Hepatocyte (in vitro differentiated cells): ENCODE measurements around the gene DNAJC5. TPM values are rescaled to one million over a fixed set of nuclear protein-coding genes. Genes with fewer than 3 reads are reported as not detected.

Experiments used
- DNase-seq: peaks from one replicate; pipeline ENCODE4 v3.0.0-alpha.2; 2016; ENCODE audit warnings: low spot score
- H2AFZ ChIP-seq: fragments of 200-600 bp; sonication (generic); 2 replicates; pipeline ENCODE4 v1.6.0; 2016; ENCODE audit warnings: antibody characterized with exemption, mild to moderate bottlenecking
- H3K27ac ChIP-seq: fragments of 200-600 bp; sonication (generic); 2 replicates; pipeline ENCODE4 v1.5.1; 2016; ENCODE audit warnings: mild to moderate bottlenecking
- H3K27me3 ChIP-seq: fragments of 200-600 bp; sonication (generic); 2 replicates; pipeline ENCODE4 v1.6.1; 2016
- H3K36me3 ChIP-seq: fragments of 200-600 bp; sonication (generic); replicated peaks from 2 replicates; pipeline ENCODE4 v1.5.1; 2016; ENCODE audit warnings: low read depth; ENCODE audit not compliant: insufficient read depth
- H3K4me1 ChIP-seq: fragments of 200-600 bp; sonication (generic); 2 replicates; pipeline ENCODE4 v1.5.1; 2016; ENCODE audit warnings: mild to moderate bottlenecking, moderate library complexity; ENCODE audit not compliant: insufficient read depth
- H3K4me2 ChIP-seq: fragments of 200-600 bp; sonication (generic); 2 replicates; pipeline ENCODE4 v1.6.0; 2016
- H3K4me3 ChIP-seq: fragments of 200-600 bp; sonication (generic); 2 replicates; pipeline ENCODE4 v1.5.1; 2016; ENCODE audit warnings: mild to moderate bottlenecking
- H3K79me2 ChIP-seq: fragments of 200-600 bp; sonication (generic); 2 replicates; pipeline ENCODE4 v1.6.0; 2017; ENCODE audit warnings: mild to moderate bottlenecking
- H3K9me2 ChIP-seq: fragments of 200-600 bp; sonication (generic); replicated peaks from 2 replicates; pipeline ENCODE4 v1.6.0; 2017; ENCODE audit warnings: mild to moderate bottlenecking; ENCODE audit not compliant: insufficient read depth
- H3K9me3 ChIP-seq: fragments of 200-600 bp; sonication (generic); 2 replicates; pipeline ENCODE4 v1.5.1; 2016; ENCODE audit warnings: low read depth, mild to moderate bottlenecking
- H4K20me1 ChIP-seq: fragments of 200-600 bp; sonication (generic); 2 replicates; pipeline ENCODE4 v1.6.0; 2016; ENCODE audit warnings: mild to moderate bottlenecking; ENCODE audit not compliant: insufficient read depth, poor library complexity, severe bottlenecking
- EZH2 ChIP-seq: fragments of 200-600 bp; sonication (generic); IDR thresholded peaks from 2 replicates; pipeline ENCODE4 v1.6.1; 2016; ENCODE audit warnings: antibody characterized with exemption, mild to moderate bottlenecking, borderline replicate concordance
- EZH2phosphoT487 ChIP-seq: fragments of 200-600 bp; sonication (generic); IDR thresholded peaks from one replicate; pipeline ENCODE4 v1.6.1; 2018; ENCODE audit warnings: antibody characterized with exemption, mild to moderate bottlenecking, low read depth, moderate library complexity; ENCODE audit not compliant: unreplicated experiment, severe bottlenecking
- WGBS: methylation state at CpG from one replicate; pipeline ENCODE4 v1.1.6; 2016; ENCODE audit warnings: low lambda C conversion rate; ENCODE audit errors: missing lambda C conversion rate; 5-methylcytosine and 5-hydroxymethylcytosine counted together
- polyA plus RNA-seq: library from polyadenylated mRNA; unstranded; fragments of >200 nt; fragmentation: Nextera tagmentation; extraction: Ambion mirVana; gene quantifications from 2 replicates; pipeline ENCODE4 v1.2.1, GENCODE V29; 2016
- total RNA-seq: library from RNA; depleted of rRNA; stranded (reverse); fragments of >200 nt; gene quantifications from 2 replicates; pipeline ENCODE4 v1.2.3, GENCODE V29; 2014
- TF ChIP-seq, protein P1 (sequence below): fragments of 200-600 bp; sonication (generic); IDR thresholded peaks from 2 replicates; pipeline ENCODE4 v1.5.1; 2016; ENCODE audit warnings: antibody characterized with exemption, mild to moderate bottlenecking; ENCODE audit not compliant: poor library complexity

DNAJC5 gene
- total and polyA plus RNA-seq, 2 experiments from 2014 or later, result 10.2 to 39.6 TPM

DNA sequence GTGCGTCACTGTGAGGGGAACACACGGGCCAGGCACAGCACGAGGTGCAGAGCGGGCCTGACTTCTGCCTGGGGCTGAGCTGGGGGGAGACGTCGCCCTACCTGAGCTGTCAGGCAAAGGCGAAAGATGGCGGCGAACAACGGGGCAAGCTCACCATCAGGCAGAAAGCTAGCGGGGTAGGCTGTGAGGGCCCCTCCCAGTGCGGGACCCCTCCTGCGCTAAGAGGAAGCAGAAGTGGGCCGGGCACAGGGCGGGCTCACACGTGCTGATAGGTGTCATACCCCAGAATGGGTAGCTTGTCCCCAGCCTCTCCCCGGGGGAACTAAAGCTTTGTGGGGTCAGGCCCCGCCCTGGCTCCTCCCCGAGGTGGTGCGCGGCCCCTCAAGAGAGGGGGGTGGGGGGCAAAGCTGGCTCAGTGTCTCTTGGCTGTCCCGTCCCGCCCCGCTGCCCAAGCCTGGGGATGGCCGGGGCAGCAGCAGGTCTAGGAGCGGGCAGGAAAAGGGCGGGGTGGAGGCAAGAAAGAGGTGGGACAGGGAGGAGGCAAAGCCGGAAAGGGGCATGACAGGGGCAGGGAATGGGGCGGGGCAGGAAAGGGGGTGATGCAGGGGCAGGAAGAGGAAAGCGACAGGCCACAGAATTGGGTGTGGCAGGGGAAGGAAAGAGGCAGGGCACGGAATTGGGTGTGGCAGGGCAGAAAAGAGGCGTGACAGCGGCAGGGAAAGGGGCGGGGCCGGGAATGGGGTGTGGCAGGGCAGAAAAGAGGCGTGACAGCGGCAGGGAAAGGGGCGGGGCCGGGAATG is 46.6 kb downstream of the DNAJC5 start:
- Histone ChIP-seq H3K4me2 (no peak overlapping the region), H4K20me1 (peaks cover 29% of the 10 kb centered on the region), H3K27ac (no peak overlapping the region)

DNA sequence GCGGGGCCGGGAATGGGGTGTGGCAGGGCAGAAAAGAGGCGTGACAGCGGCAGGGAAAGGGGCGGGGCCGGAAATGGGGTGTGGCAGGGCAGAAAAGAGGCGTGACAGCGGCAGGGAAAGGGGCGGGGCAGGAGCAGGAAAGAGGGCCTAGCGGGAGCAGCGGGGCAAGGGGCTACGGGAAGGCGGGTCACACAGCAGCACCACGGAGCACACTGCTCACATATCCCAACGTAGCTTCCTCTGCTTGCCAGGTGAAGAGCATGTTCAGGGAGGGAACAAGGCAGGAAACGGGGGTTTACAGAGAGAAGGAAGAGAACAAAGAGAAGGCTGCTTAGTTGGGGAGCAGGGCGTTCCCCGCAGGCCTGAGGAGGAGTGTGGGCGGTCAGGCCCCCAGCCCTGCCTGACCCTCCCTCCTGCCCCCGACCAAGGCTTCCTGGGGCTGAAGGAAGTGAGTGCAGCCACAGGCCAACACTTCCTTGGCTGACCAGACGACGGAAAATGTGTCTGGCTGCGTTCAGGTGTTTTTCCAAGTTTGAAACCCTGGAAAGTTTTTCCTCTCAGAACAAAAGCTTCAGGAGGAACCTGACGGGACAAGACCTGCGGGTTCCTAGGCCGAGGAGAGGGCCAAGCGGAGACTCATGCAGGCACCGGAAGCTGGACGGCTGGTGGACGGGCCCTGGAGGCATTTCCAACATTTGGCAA is 47.5 kb downstream of the DNAJC5 start:
- no peaks in the 10 kb centered on the region for H3K36me3 ChIP-seq
- H3K4me1 ChIP-seq, result no peaks in the 10 kb centered on the region
- H2AFZ ChIP-seq, result no peak overlapping the region
- H3K79me2 ChIP-seq, result peaks cover 38% of the 10 kb centered on the region
- no peak overlapping the region for H3K4me2 ChIP-seq
- no peak overlapping the region for H3K27ac ChIP-seq
- H3K9me3 ChIP-seq, result no peaks in the 10 kb centered on the region
- peaks cover 38% of the 10 kb centered on the region for H4K20me1 ChIP-seq
- H3K4me3 ChIP-seq, result no peak overlapping the region
- 85% methylated on average over 21 of the region's 30 CpGs for WGBS
- no peak for DNase-seq
- no peaks in the 10 kb centered on the region for H3K9me2 ChIP-seq
- H3K27me3 ChIP-seq, result no peaks in the 10 kb centered on the region
- TF ChIP-seq, protein P1, sequence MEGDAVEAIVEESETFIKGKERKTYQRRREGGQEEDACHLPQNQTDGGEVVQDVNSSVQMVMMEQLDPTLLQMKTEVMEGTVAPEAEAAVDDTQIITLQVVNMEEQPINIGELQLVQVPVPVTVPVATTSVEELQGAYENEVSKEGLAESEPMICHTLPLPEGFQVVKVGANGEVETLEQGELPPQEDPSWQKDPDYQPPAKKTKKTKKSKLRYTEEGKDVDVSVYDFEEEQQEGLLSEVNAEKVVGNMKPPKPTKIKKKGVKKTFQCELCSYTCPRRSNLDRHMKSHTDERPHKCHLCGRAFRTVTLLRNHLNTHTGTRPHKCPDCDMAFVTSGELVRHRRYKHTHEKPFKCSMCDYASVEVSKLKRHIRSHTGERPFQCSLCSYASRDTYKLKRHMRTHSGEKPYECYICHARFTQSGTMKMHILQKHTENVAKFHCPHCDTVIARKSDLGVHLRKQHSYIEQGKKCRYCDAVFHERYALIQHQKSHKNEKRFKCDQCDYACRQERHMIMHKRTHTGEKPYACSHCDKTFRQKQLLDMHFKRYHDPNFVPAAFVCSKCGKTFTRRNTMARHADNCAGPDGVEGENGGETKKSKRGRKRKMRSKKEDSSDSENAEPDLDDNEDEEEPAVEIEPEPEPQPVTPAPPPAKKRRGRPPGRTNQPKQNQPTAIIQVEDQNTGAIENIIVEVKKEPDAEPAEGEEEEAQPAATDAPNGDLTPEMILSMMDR, result no peak
- TF ChIP-seq EZH2, result no peak
- TF ChIP-seq EZH2phosphoT487, result no peak

More for the DNA sequence above, 46.6 kb downstream of the DNAJC5 start:
- Histone ChIP-seq H3K9me3 (no peaks in the 10 kb centered on the region), H2AFZ (no peak overlapping the region), H3K9me2 (no peaks in the 10 kb centered on the region), H3K27me3 (no peaks in the 10 kb centered on the region), H3K79me2 (peaks cover 29% of the 10 kb centered on the region), H3K4me1 (no peaks in the 10 kb centered on the region), H3K4me3 (no peak overlapping the region), H3K36me3 (no peaks in the 10 kb centered on the region)
- no peak for DNase-seq
- TF ChIP-seq EZH2, result no peak
- TF ChIP-seq, protein P1, result no peak
- TF ChIP-seq EZH2phosphoT487, result no peak
- 93% methylated on average over 22 of the region's 39 CpGs for WGBS

DNA sequence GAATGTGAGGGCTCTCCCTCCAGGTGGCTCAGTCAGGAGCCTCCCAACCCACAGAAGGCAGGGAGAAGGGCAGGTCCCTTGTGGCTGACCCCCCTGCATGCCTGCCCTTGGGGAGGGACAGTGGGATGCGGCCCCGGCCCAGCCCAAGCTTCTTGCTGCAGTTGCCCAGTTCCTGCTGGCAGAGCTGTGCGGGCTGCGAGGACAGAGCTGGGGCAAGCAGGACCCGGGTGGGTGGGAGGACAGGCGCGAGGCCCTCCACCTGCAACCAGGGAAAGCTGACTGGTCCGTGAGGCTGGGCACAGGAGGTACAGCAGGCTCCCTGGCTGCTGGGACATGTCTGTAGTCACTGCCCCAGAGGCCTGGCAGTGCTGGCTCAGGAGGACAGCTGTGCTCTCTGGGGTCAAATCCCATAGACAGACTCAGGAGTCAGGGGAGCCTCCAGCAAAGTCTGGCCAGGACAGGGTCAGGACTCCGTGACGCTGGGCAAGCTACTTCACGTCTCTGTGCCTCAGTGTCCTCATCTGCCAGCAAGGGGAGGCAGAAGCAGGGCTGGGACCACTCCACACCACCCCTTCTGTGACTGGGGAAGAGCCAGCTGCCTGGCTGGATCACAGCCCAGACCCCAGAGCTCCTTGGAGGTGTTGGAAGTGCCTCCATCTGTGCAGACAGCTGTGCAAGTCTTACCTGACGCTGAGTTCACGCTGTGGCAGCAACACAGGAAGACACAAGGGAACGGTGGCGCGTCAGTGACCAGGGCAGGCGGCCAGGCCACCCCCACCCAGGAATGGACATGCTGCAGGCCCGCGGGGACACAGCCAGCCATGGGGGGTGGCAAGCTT is 48.3 kb downstream of the DNAJC5 start:
- Histone ChIP-seq H3K4me2 (no peak overlapping the region), H4K20me1 (peaks cover 46% of the 10 kb centered on the region)
- 96% methylated on average over 19 of the region's 19 CpGs for whole genome bisulfite sequencing

More for the DNA sequence above, 48.3 kb downstream of the DNAJC5 start:
- Histone ChIP-seq H3K79me2 (peaks cover 44% of the 10 kb centered on the region), H3K9me2 (no peaks in the 10 kb centered on the region), H3K9me3 (no peaks in the 10 kb centered on the region), H3K27ac (no peak overlapping the region), H3K27me3 (no peaks in the 10 kb centered on the region), H2AFZ (no peak overlapping the region), H3K4me1 (no peaks in the 10 kb centered on the region), H3K36me3 (no peaks in the 10 kb centered on the region), H3K4me3 (no peak overlapping the region)
- DNase-seq, result no peak
- TF ChIP-seq EZH2 (no peak), EZH2phosphoT487 (no peak)
- TF ChIP-seq, protein P1, result no peak
